MM.1S (cell line): Measurements from ENCODE around the gene GPATCH2.
"Not testable (repeated sequence)": the region's sequence is repeated elsewhere in the genome, so short reads cannot be mapped to it uniquely, and the experiment has no call there.

ENCODE experiments used
- DNase-seq: peaks from one replicate; pipeline ENCODE4 v3.0.0-alpha.2; 2015
- H2AFZ ChIP-seq: fragments of 300-600 bp; sonication (generic); 2 replicates; pipeline ENCODE4 v1.6.0; 2016; ENCODE audit warnings: antibody characterized with exemption, low read length
- H3F3A ChIP-seq: fragments of 300-600 bp; sonication (generic); 2 replicates; pipeline ENCODE4 v1.6.1; 2016; ENCODE audit warnings: mild to moderate bottlenecking, antibody characterized with exemption, low read length, moderate library complexity, mixed read lengths; ENCODE audit not compliant: insufficient read depth
- H3K27ac ChIP-seq: fragments of 300-600 bp; sonication (generic); 2 replicates; pipeline ENCODE4 v1.5.1; 2016; ENCODE audit warnings: mild to moderate bottlenecking, low read length
- H3K27me3 ChIP-seq: fragments of 300-600 bp; sonication (generic); replicated peaks from 2 replicates; pipeline ENCODE4 v1.6.0; 2016; ENCODE audit warnings: low read length; ENCODE audit not compliant: insufficient read depth
- H3K36me3 ChIP-seq: fragments of 300-600 bp; sonication (generic); replicated peaks from 2 replicates; pipeline ENCODE4 v1.6.1; 2016; ENCODE audit warnings: mild to moderate bottlenecking, low read length, mixed read lengths; ENCODE audit not compliant: insufficient read depth
- H3K4me1 ChIP-seq: fragments of 300-600 bp; sonication (generic); 2 replicates; pipeline ENCODE4 v1.6.1; 2016; ENCODE audit warnings: low read length, mixed read lengths
- H3K4me2 ChIP-seq: fragments of 300-600 bp; sonication (generic); 2 replicates; pipeline ENCODE4 v1.6.0; 2016; ENCODE audit warnings: low read depth, low read length
- H3K4me3 ChIP-seq: fragments of 300-600 bp; sonication (generic); 2 replicates; pipeline ENCODE4 v1.5.1; 2016; ENCODE audit warnings: low read length, mixed read lengths
- H3K79me2 ChIP-seq: fragments of 300-600 bp; sonication (generic); 2 replicates; pipeline ENCODE4 v1.6.1; 2016; ENCODE audit warnings: mixed run types, low read length, mixed read lengths
- H3K9ac ChIP-seq: fragments of 300-600 bp; sonication (generic); 2 replicates; pipeline ENCODE4 v1.6.1; 2016; ENCODE audit warnings: low read length, mixed read lengths
- H3K9me2 ChIP-seq: fragments of 300-600 bp; sonication (generic); replicated peaks from 2 replicates; pipeline ENCODE4 v1.6.1; 2016; ENCODE audit warnings: mild to moderate bottlenecking, low read length, mixed read lengths; ENCODE audit not compliant: insufficient read depth
- H3K9me3 ChIP-seq: fragments of 300-600 bp; sonication (generic); replicated peaks from 2 replicates; pipeline ENCODE4 v1.6.1; 2016; ENCODE audit warnings: mild to moderate bottlenecking, low read length, mixed read lengths; ENCODE audit not compliant: insufficient read depth
- H4K20me1 ChIP-seq: fragments of 300-600 bp; sonication (generic); 2 replicates; pipeline ENCODE4 v1.6.1; 2016; ENCODE audit warnings: mild to moderate bottlenecking, low read length, moderate library complexity, mixed read lengths; ENCODE audit not compliant: insufficient read depth
- EZH2 ChIP-seq: fragments of 300-600 bp; sonication (generic); optimal IDR thresholded peaks from 2 replicates; pipeline ENCODE3; 2017; ENCODE audit warnings: low read depth, mild to moderate bottlenecking, antibody characterized with exemption, low read length, mixed read lengths
- EZH2phosphoT487 ChIP-seq: fragments of 300-600 bp; sonication (generic); IDR thresholded peaks from 2 replicates; pipeline ENCODE4 v1.6.1; 2018; ENCODE audit warnings: antibody characterized with exemption, low read length
- TF ChIP-seq, protein P1 (sequence below): fragments of 300-600 bp; sonication (generic); IDR thresholded peaks from 2 replicates; pipeline ENCODE4 v1.5.1; 2016; ENCODE audit warnings: antibody characterized with exemption, low read length, mixed read lengths

The GPATCH2 gene

DNA sequence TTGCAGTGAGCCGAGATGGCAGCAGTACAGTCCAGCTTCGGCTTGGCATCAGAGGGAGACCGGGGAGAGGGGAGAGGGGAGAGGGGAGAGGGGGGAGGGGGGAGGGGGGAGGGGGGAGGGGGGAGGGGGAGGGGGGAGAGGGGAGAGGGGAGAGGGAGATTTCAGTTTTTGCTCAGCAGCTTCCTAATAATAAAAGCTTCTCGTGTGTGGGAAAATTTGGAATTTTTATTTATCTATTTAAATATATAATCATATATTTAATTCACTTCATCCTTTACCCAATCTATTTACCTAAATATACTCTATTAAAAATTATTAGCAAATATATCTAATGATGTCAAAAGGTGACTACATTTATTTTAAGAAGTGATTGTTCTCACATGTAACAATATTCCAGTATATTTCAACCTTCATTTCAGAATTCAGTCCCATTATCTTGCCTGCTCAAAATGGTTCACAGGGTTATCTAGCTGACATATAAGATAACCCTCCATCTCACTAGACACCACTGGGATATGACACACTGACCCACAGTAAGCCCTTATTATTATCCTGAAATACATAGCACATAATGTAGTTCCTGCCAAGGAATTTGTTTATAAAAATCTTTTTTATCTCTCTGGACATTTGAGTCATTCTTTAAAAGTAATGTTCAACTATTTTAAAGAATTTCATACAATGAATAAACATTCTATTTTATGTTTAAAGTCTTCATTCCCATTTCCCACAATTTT is 105.9 kb downstream of the GPATCH2 start:
- Histone ChIP-seq H3K79me2 (no peaks in the 10 kb centered on the region), H3K4me2 (no peak overlapping the region), H3K4me3 (no peak overlapping the region), H3K9me3 (no peaks in the 10 kb centered on the region), H3K27me3 (no peaks in the 10 kb centered on the region), H3K9me2 (no peaks in the 10 kb centered on the region; the same call in 1 of the 2 replicates), H4K20me1 (no peaks in the 10 kb centered on the region), H3K27ac (no peak overlapping the region), H3K36me3 (no peaks in the 10 kb centered on the region), H2AFZ (no peak overlapping the region), H3K4me1 (no peaks in the 10 kb centered on the region), H3F3A (no peaks in the 10 kb centered on the region), H3K9ac (no peak overlapping the region)
- no peak for DNase-seq
- TF ChIP-seq EZH2phosphoT487 (no peak), EZH2 (no peak)
- TF ChIP-seq, protein P1, sequence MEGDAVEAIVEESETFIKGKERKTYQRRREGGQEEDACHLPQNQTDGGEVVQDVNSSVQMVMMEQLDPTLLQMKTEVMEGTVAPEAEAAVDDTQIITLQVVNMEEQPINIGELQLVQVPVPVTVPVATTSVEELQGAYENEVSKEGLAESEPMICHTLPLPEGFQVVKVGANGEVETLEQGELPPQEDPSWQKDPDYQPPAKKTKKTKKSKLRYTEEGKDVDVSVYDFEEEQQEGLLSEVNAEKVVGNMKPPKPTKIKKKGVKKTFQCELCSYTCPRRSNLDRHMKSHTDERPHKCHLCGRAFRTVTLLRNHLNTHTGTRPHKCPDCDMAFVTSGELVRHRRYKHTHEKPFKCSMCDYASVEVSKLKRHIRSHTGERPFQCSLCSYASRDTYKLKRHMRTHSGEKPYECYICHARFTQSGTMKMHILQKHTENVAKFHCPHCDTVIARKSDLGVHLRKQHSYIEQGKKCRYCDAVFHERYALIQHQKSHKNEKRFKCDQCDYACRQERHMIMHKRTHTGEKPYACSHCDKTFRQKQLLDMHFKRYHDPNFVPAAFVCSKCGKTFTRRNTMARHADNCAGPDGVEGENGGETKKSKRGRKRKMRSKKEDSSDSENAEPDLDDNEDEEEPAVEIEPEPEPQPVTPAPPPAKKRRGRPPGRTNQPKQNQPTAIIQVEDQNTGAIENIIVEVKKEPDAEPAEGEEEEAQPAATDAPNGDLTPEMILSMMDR: no peak

DNA sequence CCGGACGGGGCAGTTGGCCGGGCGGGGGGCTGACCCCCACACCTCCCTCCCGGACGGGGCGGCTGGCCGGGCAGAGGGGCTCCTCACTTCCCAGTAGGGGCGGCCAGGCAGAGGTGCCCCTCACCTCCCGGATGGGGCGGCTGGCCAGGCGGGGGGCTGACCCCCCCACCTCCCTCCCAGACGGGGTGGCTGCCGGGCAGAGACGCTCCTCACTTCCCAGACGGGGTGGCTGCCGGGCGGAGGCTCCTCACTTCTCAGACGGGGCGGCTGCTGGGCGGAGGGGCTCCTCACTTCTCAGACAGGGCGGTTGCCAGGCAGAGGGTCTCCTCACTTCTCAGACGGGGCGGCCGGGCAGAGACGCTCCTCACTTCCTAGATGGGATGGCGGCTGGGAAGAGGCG is 107.0 kb downstream of the GPATCH2 start:
- not testable (repeated sequence) for DNase-seq, H3K27ac ChIP-seq, H3K27me3 ChIP-seq, H3K79me2 ChIP-seq, H3K4me2 ChIP-seq, H3K4me1 ChIP-seq, H3K9me3 ChIP-seq, H2AFZ ChIP-seq, H4K20me1 ChIP-seq, H3K9ac ChIP-seq, H3K36me3 ChIP-seq, H3F3A ChIP-seq, H3K9me2 ChIP-seq, H3K4me3 ChIP-seq

DNA sequence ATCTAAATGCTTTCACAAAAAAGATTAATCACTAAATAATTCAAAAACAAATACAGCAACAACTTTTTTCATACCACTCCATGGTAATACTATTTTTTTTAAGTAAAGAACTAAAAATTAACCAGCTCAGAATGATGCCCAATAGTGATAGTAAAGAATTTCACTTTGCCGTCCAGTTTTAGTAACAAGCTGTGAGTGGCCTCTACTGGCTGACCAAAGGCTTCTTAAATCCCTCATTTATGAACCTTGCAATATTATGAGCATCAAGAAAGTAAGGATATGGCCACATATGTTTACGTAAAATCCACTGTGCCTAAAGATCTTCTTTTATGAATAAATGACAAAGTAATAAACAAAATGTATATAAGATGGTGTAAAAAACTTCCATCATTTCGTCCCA is 108.6 kb downstream of the GPATCH2 start:
- Histone ChIP-seq H3K79me2 (no peaks in the 10 kb centered on the region), H2AFZ (no peak overlapping the region), H3K4me1 (no peaks in the 10 kb centered on the region), H3K9me2 (no peaks in the 10 kb centered on the region), H3K36me3 (no peaks in the 10 kb centered on the region), H4K20me1 (no peaks in the 10 kb centered on the region), H3K9me3 (no peaks in the 10 kb centered on the region), H3K4me2 (no peak overlapping the region), H3F3A (no peaks in the 10 kb centered on the region), H3K27ac (no peak overlapping the region), H3K27me3 (no peaks in the 10 kb centered on the region), H3K4me3 (no peak overlapping the region), H3K9ac (no peak overlapping the region)
- no peak for DNase-seq
- TF ChIP-seq EZH2phosphoT487 (no peak), EZH2 (no peak)
- TF ChIP-seq, protein P1: no peak

DNA sequence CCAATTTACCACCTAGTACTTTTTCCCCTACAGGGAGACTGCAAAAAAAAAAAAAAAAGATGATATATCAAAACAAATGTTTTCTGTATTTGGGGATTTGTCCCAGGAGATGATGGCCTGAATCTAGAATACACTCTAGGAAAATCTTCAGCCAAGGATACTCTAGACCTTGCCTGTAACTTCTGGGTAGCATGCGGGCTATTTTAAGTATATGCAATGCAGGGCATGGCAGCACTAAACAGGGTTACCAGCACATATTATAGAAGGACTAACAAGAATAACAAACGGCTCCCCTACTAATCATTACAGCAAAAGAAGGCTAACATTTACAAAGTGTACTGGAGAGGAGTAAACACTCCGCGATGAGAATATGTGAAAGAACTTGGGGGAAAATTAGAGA is 109.6 kb downstream of the GPATCH2 start:
- no peaks in the 10 kb centered on the region for H3K9me3 ChIP-seq
- no peaks in the 10 kb centered on the region for H3K27me3 ChIP-seq
- no peaks in the 10 kb centered on the region for H3K36me3 ChIP-seq
- H2AFZ ChIP-seq: no peak overlapping the region
- no peak overlapping the region for H3K4me3 ChIP-seq
- H3K9me2 ChIP-seq: no peaks in the 10 kb centered on the region
- no peaks in the 10 kb centered on the region for H3K79me2 ChIP-seq
- no peak overlapping the region for H3K4me2 ChIP-seq
- no peak overlapping the region for H3K9ac ChIP-seq
- no peaks in the 10 kb centered on the region for H3K4me1 ChIP-seq
- no peaks in the 10 kb centered on the region for H4K20me1 ChIP-seq
- DNase-seq: no peak
- H3K27ac ChIP-seq: no peak overlapping the region
- H3F3A ChIP-seq: no peaks in the 10 kb centered on the region
- TF ChIP-seq, protein P1: no peak
- TF ChIP-seq EZH2phosphoT487 (no peak), EZH2 (no peak)
